Activated naive CD8-positive, alpha-beta T cell treated with anti-CD3 and anti-CD28 coated beads, Interleukin-2, amount 50 U/mL, for 24 hours (primary cell): Measurements from ENCODE around the gene PLA2G4D.

ENCODE experiments used
- ATAC-seq: fragments of 150-1000 bp; cut with Tn5 transposase; one replicate; pipeline ENCODE4 v1.10.0; 2021
- DNase-seq: peaks from one replicate; pipeline ENCODE4 v3.0.0; 2021
- H3K27ac Mint-ChIP-seq: one replicate; pipeline ENCODE4 v1.8.0; 2021; ENCODE audit warnings: mild to moderate bottlenecking, mixed read lengths
- H3K27me3 Mint-ChIP-seq: one replicate; pipeline ENCODE4 v1.8.0; 2021; ENCODE audit warnings: mixed read lengths
- H3K36me3 Mint-ChIP-seq: one replicate; pipeline ENCODE4 v1.8.0; 2021; ENCODE audit warnings: low read depth, mixed read lengths
- H3K4me1 Mint-ChIP-seq: one replicate; pipeline ENCODE4 v1.8.0; 2021; ENCODE audit warnings: mixed read lengths
- H3K4me3 Mint-ChIP-seq: one replicate; pipeline ENCODE4 v1.8.0; 2021; ENCODE audit warnings: mild to moderate bottlenecking, moderate library complexity, mixed read lengths
- H3K9me3 Mint-ChIP-seq: one replicate; pipeline ENCODE4 v1.8.0; 2021; ENCODE audit warnings: mixed read lengths

Gene PLA2G4D

GRCh38 chr15:42133356-42133755 lies 39.0 kb upstream of the PLA2G4D start:
- H3K36me3 Mint-ChIP-seq, result no peaks in the 10 kb centered on the region
- no peak overlapping the region for H3K27ac Mint-ChIP-seq
- ATAC-seq (no peak), DNase-seq (no peak)
- H3K9me3 Mint-ChIP-seq, result no peaks in the 10 kb centered on the region
- no peak overlapping the region for H3K4me3 Mint-ChIP-seq
- peaks cover 3% of the 10 kb centered on the region for H3K27me3 Mint-ChIP-seq
- H3K4me1 Mint-ChIP-seq, result no peaks in the 10 kb centered on the region

GRCh38 chr15:42131826-42132806 lies 37.8 kb upstream of the PLA2G4D start:
- ATAC-seq, result no peak
- no peaks in the 10 kb centered on the region for H3K36me3 Mint-ChIP-seq
- no peak overlapping the region for H3K4me3 Mint-ChIP-seq
- no peaks in the 10 kb centered on the region for H3K4me1 Mint-ChIP-seq
- no peaks in the 10 kb centered on the region for H3K9me3 Mint-ChIP-seq
- H3K27ac Mint-ChIP-seq, result no peak overlapping the region
- H3K27me3 Mint-ChIP-seq, result peaks cover 1% of the 10 kb centered on the region
- DNase-seq, result no peak

GRCh38 chr15:42131006-42131405 lies 36.6 kb upstream of the PLA2G4D start:
- peaks cover 1% of the 10 kb centered on the region for H3K27me3 Mint-ChIP-seq

GRCh38 chr15:42130246-42130986 lies 36.1 kb upstream of the PLA2G4D start:
- H3K36me3 Mint-ChIP-seq, result no peaks in the 10 kb centered on the region
- no peaks in the 10 kb centered on the region for H3K9me3 Mint-ChIP-seq
- ATAC-seq (no peak), DNase-seq (no peak)
- H3K27ac Mint-ChIP-seq, result no peak overlapping the region
- no peak overlapping the region for H3K4me3 Mint-ChIP-seq
- H3K27me3 Mint-ChIP-seq, result peaks cover 1% of the 10 kb centered on the region
- no peaks in the 10 kb centered on the region for H3K4me1 Mint-ChIP-seq

More at GRCh38 chr15:42131006-42131405, 36.6 kb upstream of the PLA2G4D start:
- ATAC-seq (no peak), DNase-seq (no peak)
- H3K9me3 Mint-ChIP-seq, result no peaks in the 10 kb centered on the region
- no peak overlapping the region for H3K4me3 Mint-ChIP-seq
- no peaks in the 10 kb centered on the region for H3K36me3 Mint-ChIP-seq
- H3K4me1 Mint-ChIP-seq, result no peaks in the 10 kb centered on the region
- H3K27ac Mint-ChIP-seq, result no peak overlapping the region

- Mint-ChIP-seq H3K27me3 (peaks cover 1% of the 10 kb centered on the region), H3K36me3 (no peaks in the 10 kb centered on the region), H3K27ac (no peak overlapping the region), H3K4me1 (no peaks in the 10 kb centered on the region), H3K9me3 (no peaks in the 10 kb centered on the region), H3K4me3 (no peak overlapping the region)
- no peak for ATAC-seq
- DNase-seq, result no peak
Observed at GRCh38 chr15:42129364-42129763, 35.0 kb upstream of the PLA2G4D start.

GRCh38 chr15:42128476-42128875 lies 34.1 kb upstream of the PLA2G4D start:
- H3K27me3 Mint-ChIP-seq, result peaks cover 1% of the 10 kb centered on the region
- no peaks in the 10 kb centered on the region for H3K9me3 Mint-ChIP-seq
- no peaks in the 10 kb centered on the region for H3K4me1 Mint-ChIP-seq
- no peak for ATAC-seq
- DNase-seq, result no peak
- H3K4me3 Mint-ChIP-seq, result no peak overlapping the region
- H3K27ac Mint-ChIP-seq, result no peak overlapping the region
- H3K36me3 Mint-ChIP-seq, result no peaks in the 10 kb centered on the region

GRCh38 chr15:42123546-42123945 lies 29.2 kb upstream of the PLA2G4D start:
- ATAC-seq, result no peak
- Mint-ChIP-seq H3K36me3 (no peaks in the 10 kb centered on the region), H3K4me3 (no peak overlapping the region), H3K27me3 (no peaks in the 10 kb centered on the region), H3K27ac (no peak overlapping the region), H3K9me3 (no peaks in the 10 kb centered on the region), H3K4me1 (no peaks in the 10 kb centered on the region)
- DNase-seq, result no peak

GRCh38 chr15:42121682-42122081 lies 27.3 kb upstream of the PLA2G4D start:
- ATAC-seq, result no peak
- H3K36me3 Mint-ChIP-seq, result no peaks in the 10 kb centered on the region
- no peaks in the 10 kb centered on the region for H3K27me3 Mint-ChIP-seq
- H3K27ac Mint-ChIP-seq, result no peak overlapping the region
- H3K4me1 Mint-ChIP-seq, result no peaks in the 10 kb centered on the region
- no peak for DNase-seq
- H3K9me3 Mint-ChIP-seq, result no peaks in the 10 kb centered on the region
- H3K4me3 Mint-ChIP-seq, result no peak overlapping the region

- no peak overlapping the region for H3K4me3 Mint-ChIP-seq
- no peaks in the 10 kb centered on the region for H3K4me1 Mint-ChIP-seq
- H3K27ac Mint-ChIP-seq, result no peak overlapping the region
- no peak for DNase-seq
- peaks cover 2% of the 10 kb centered on the region for H3K27me3 Mint-ChIP-seq
- no peaks in the 10 kb centered on the region for H3K9me3 Mint-ChIP-seq
- ATAC-seq, result no peak
- no peaks in the 10 kb centered on the region for H3K36me3 Mint-ChIP-seq
Observed at GRCh38 chr15:42121021-42121420, 26.7 kb upstream of the PLA2G4D start.

- no peak for DNase-seq
- Mint-ChIP-seq H3K4me1 (no peaks in the 10 kb centered on the region), H3K4me3 (no peak overlapping the region), H3K27me3 (peaks cover 2% of the 10 kb centered on the region), H3K27ac (no peak overlapping the region), H3K9me3 (no peaks in the 10 kb centered on the region), H3K36me3 (no peaks in the 10 kb centered on the region)
- no peak for ATAC-seq
Observed at GRCh38 chr15:42120285-42120684, 25.9 kb upstream of the PLA2G4D start.

- Mint-ChIP-seq H3K27me3 (peaks cover 2% of the 10 kb centered on the region), H3K4me3 (no peak overlapping the region)
Observed at GRCh38 chr15:42119446-42119760, 25.0 kb upstream of the PLA2G4D start.

GRCh38 chr15:42118650-42119445 lies 24.5 kb upstream of the PLA2G4D start:
- Mint-ChIP-seq H3K4me1 (no peaks in the 10 kb centered on the region), H3K27ac (no peak overlapping the region), H3K27me3 (peaks cover 2% of the 10 kb centered on the region), H3K4me3 (no peak overlapping the region), H3K36me3 (no peaks in the 10 kb centered on the region), H3K9me3 (no peaks in the 10 kb centered on the region)
- ATAC-seq, result no peak
- DNase-seq, result no peak

More at GRCh38 chr15:42119446-42119760, 25.0 kb upstream of the PLA2G4D start:
- ATAC-seq (no peak), DNase-seq (no peak)
- Mint-ChIP-seq H3K9me3 (no peaks in the 10 kb centered on the region), H3K27ac (no peak overlapping the region), H3K4me1 (no peaks in the 10 kb centered on the region), H3K36me3 (no peaks in the 10 kb centered on the region)

GRCh38 chr15:42111924-42112323 lies 17.6 kb upstream of the PLA2G4D start:
- Mint-ChIP-seq H3K4me3 (no peak overlapping the region), H3K27ac (no peak overlapping the region), H3K27me3 (peaks cover 25% of the 10 kb centered on the region), H3K9me3 (no peaks in the 10 kb centered on the region), H3K4me1 (peaks cover 7% of the 10 kb centered on the region), H3K36me3 (no peaks in the 10 kb centered on the region)
- ATAC-seq (no peak), DNase-seq (no peak)

GRCh38 chr15:42110367-42110766 lies 16.0 kb upstream of the PLA2G4D start:
- Mint-ChIP-seq H3K27me3 (peaks cover 26% of the 10 kb centered on the region), H3K4me1 (peaks cover 7% of the 10 kb centered on the region), H3K4me3 (no peak overlapping the region), H3K9me3 (no peaks in the 10 kb centered on the region), H3K36me3 (no peaks in the 10 kb centered on the region), H3K27ac (no peak overlapping the region)
- no peak for ATAC-seq
- DNase-seq, result no peak
